Suprapubic skin (tissue), 3 donors: ENCODE results near the gene COX6B2.

Source experiments
- CTCF ChIP-seq, 2 donors: fragments of 200-600 bp in 1 of 2; fragments of 450-650 bp in 1 of 2; sonication (generic) in 1 of 2; IDR thresholded peaks; one replicate each; pipeline ENCODE4 v1.5.1; 2016 to 2019; ENCODE audit warnings: antibody characterized with exemption in 2 of 2, mild to moderate bottlenecking in 1 of 2, moderate library complexity in 1 of 2
- EP300 ChIP-seq: sonication (generic); formaldehyde crosslinking; IDR thresholded peaks from one replicate; pipeline ENCODE4 v1.6.1; 2017; ENCODE audit warnings: antibody characterized with exemption
- POLR2A ChIP-seq, 2 donors: fragments of 450-650 bp; IDR thresholded peaks; one replicate each; pipeline ENCODE4 v1.6.1; 2017; ENCODE audit warnings: antibody characterized with exemption in 2 of 2, mild to moderate bottlenecking in 2 of 2, moderate library complexity in 2 of 2

GRCh38 chr19:55379174-55379573, 24.7 kb upstream of the COX6B2 start:
- TF ChIP-seq CTCF (IDR thresholded peaks at IDR 0.05) (no peak), EP300 (no peak), POLR2A (IDR thresholded peaks at IDR 0.05) (no peak)
